ENCODE data around the gene HPCAL1. TPM values are rescaled to one million over a fixed set of nuclear protein-coding genes. Genes with fewer than 3 reads are reported as not detected.

The HPCAL1 gene
- total and polyA plus RNA-seq, 2 of the 4 experiments (the other 2 are of a cell fraction) = 8.2 to 33.7 TPM

DNA sequence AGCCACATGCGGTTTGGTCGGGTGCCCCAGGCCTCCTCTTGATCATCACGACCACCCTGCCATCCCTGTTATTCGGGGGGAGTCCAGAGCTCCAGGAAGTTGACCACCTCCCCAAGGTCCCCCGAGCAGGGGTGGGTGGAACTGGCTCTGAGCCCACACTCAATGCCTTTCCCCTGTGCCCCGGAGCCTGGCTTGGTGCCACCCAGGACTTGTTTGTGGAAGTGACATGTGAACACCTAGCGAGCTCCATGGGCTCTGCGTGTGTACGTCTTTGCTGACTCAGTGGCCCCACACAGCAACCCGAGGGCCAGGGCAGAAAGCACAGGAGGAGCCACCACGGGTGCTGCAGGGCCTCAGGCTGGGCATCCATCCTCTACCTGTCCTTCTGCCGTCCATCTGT is 112.9 kb downstream of the HPCAL1 start:
- Histone ChIP-seq H4K20me1 (ENCODE audit: insufficient read depth, low read length) (peaks cover 9% of the 10 kb centered on the region; the same call in 1 of the 2 replicates), H3K4me1 (ENCODE audit: control insufficient read depth, insufficient read depth, low read length) (peaks cover 4% of the 10 kb centered on the region; the same call in 1 of the 2 replicates), H3K27ac (ENCODE audit: insufficient read depth, low read length) (no peak overlapping the region), H4K8ac (ENCODE audit: low read depth in 2 of 2, low read length in 2 of 2) (no peak overlapping the region), H3K4me2 (ENCODE audit: low read depth, low read length) (no peak overlapping the region), H2BK15ac (ENCODE audit: low read depth, low read length) (no peak overlapping the region), H4K5ac (ENCODE audit: low read depth, low read length) (no peak overlapping the region), H3K18ac (ENCODE audit: low read depth, low read length) (no peak overlapping the region), H4K91ac (ENCODE audit: insufficient read depth, low read depth, low read length) (no peak overlapping the region), H2AK5ac (ENCODE audit: low read depth, low read length) (peak overlapping the region; percentile 51; the same call in 1 of the 2 replicates), H2BK20ac (ENCODE audit: low read depth, low read length) (no peak overlapping the region), H3K27me3 (ENCODE audit: control insufficient read depth, insufficient read depth, low read length) (no peaks in the 10 kb centered on the region), H3K9ac (ENCODE audit: low read depth, low read length) (no peak overlapping the region), H3K14ac (replicated peaks; ENCODE audit: low read depth, low read length) (no peak overlapping the region), H3K9me3 (ENCODE audit: control insufficient read depth, insufficient read depth, low read length) (no peaks in the 10 kb centered on the region), H3K79me1 (ENCODE audit: low read depth in 1 of 2, low read length in 2 of 2) (peaks cover 0 to 10% of the 10 kb centered on the region in 2 experiments; a peak in 1 of 4 replicates), H3K9me1 (ENCODE audit: insufficient read depth, low read length) (peaks cover 10% of the 10 kb centered on the region; the same call in 1 of the 2 replicates), H3K4ac (ENCODE audit: low read depth, low read length) (no peak overlapping the region), H2BK5ac (ENCODE audit: low read depth, low read length, poor library complexity, severe bottlenecking) (no peak overlapping the region), H3K36me3 (ENCODE audit: control insufficient read depth, insufficient read depth, low read length) (0 out of 2 replicates have a peak, but pooled peaks cover 2% of the 10 kb centered on the region), H3K56ac (ENCODE audit: extremely low read depth, insufficient read depth, low read length) (no peak overlapping the region), H2AFZ (replicated peaks; ENCODE audit: low read length, poor library complexity) (peak overlapping the region; percentile 32), H2AK9ac (replicated peaks; ENCODE audit: low read depth, low read length, poor library complexity) (peak overlapping the region; percentile 72), H3K4me3 (ENCODE audit: insufficient read depth, low read depth, low read length) (no peak overlapping the region), H2BK120ac (ENCODE audit: low read depth, low read length) (no peak overlapping the region), H3K23ac (ENCODE audit: low read depth, low read length) (no peak overlapping the region)
- ChIA-PET POLR2A (ENCODE audit: unreplicated experiment) (no interaction called here), CTCF (no interaction called here)
- TF ChIP-seq RAD21 (IDR thresholded peaks at IDR 0.05; ENCODE audit: low read length) = no peak
- intact Hi-C loops (cut with micrococcal nuclease) (no loop called here), dilution Hi-C loops (cut with HindIII; ENCODE audit: low sequenced_read_pairs, unreplicated experiment) (no loop called here), in situ Hi-C loops (cut with MboI; ENCODE audit: low sequenced_read_pairs) (no loop called here)
- ATAC-seq (ENCODE audit: low read depth) = no peak
- DNase-seq = no peak
- 85% methylated on average over 4 of the region's 12 CpGs; no CpG with 5 or more reads in 1 of the 2 experiments for WGBS, 2 experiments (ENCODE audit: extremely low coverage in 2 of 2, insufficient read length in 1 of 2)
- no TSS peak for BruUV-seq (replicated peaks)
